Stimulated activated CD4-positive, alpha-beta T cell treated with anti-CD3 and anti-CD28 coated beads, Interleukin-12 subunit alpha, Interleukin-12 subunit beta, amount 100 ng/mL, for 4 hours (primary cell): Measurements from ENCODE around the gene CAD.

Experiments used
- DNase-seq: peaks from one replicate; pipeline ENCODE4 v3.0.0-alpha.2; 2020

Gene CAD

DNA sequence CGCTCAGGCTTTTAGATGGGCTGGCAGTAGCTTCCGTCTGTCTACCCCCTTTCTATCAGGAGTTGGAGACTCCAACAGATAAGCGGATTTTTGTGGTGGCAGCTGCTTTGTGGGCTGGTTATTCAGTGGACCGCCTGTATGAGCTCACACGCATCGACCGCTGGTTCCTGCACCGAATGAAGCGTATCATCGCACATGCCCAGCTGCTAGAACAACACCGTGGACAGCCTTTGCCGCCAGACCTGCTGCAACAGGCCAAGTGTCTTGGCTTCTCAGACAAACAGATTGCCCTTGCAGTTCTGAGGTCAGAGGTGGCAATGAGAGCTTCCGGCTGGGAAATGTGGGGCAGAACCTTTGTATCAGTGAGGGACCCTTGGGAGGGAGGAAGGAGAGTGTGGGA is 14.8 kb downstream of the CAD start:
- no peak for DNase-seq

DNA sequence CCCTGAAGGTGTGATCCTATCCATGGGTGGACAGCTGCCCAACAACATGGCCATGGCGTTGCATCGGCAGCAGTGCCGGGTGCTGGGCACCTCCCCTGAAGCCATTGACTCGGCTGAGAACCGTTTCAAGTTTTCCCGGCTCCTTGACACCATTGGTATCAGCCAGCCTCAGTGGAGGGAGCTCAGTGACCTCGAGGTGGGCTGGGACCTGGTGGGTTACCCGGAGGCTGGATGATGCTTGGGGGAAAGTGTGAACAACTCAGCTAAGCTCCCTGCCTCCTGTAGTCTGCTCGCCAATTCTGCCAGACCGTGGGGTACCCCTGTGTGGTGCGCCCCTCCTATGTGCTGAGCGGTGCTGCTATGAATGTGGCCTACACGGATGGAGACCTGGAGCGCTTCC is 16.2 kb downstream of the CAD start:
- DNase-seq: no peak

- no peak for DNase-seq
These were observed 19.0 kb downstream of the CAD start for GRCh38 chr2:27236136-27236535.

GRCh38 chr2:27236626-27237025 is 19.5 kb downstream of the CAD start:
- no peak for DNase-seq

- no peak for DNase-seq
These were observed 20.3 kb downstream of the CAD start for GRCh38 chr2:27237341-27237945.

GRCh38 chr2:27238976-27239375 is 21.8 kb downstream of the CAD start:
- DNase-seq: no peak

DNA sequence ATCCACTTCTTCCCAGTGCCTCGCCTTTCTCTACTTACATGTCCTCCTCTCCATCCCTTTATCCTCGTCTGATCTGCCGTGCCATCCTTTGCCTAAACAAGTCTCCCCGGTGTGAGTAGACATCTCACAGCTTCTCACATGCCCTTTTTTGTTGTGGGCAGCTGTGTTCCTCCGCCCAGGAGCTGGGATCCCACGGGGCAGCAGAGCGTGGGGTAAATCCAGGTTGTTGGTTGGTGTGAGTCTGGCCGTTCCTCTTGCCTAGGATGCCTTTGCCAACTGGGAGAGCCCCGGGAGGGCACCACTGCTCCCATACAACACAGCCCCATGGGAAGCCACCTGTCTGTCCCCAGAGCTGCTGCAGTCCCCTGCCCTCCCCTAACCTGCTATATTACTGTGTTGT is 23.2 kb downstream of the CAD start:
- no peak for DNase-seq

GRCh38 chr2:27241761-27242613 is 24.8 kb downstream of the CAD start:
- no peak for DNase-seq

GRCh38 chr2:27242614-27242951 is 25.4 kb downstream of the CAD start:
- DNase-seq: no peak

GRCh38 chr2:27243391-27244130 is 26.4 kb downstream of the CAD start:
- no peak for DNase-seq

DNA sequence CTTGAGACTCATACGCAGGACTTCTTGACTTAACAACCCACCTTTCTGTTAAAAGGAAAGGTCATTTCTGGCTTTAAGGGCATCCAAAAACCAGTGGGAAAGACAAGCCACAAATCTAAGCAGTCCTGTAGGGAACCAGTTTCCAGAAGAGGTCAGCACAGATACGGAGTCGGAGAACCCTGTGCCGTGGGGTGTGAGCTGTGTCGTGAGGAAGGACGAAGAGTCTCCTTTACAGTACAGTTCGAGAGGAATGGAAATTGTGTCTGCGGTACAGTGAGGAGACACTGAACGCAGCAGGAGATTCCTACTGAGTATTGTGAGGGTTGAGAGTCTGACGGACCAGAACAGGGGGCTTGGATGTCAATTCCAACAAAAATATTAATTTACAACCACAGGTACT is 27.9 kb downstream of the CAD start:
- DNase-seq: no peak

GRCh38 chr2:27245626-27246025 is 28.5 kb downstream of the CAD start:
- DNase-seq: no peak

DNA sequence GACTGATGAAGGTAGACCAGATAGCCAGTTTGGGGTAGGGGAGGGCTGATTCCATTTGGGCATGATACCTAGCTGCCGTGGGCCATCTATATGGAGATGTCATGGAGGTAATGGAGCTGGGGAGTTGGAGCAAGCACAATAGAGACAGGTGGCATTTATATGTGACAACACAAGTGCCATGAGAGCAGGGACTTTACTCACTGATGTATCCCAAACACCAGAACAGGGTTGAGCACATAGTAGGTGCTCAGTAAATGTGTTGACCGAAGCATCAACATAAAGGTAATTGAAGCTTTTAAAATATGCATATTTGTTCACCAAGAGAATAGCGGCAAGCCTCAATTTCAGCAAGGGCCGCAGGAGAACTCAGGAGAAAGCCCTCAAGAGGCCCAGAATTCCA is 30.7 kb downstream of the CAD start:
- no peak for DNase-seq

DNA sequence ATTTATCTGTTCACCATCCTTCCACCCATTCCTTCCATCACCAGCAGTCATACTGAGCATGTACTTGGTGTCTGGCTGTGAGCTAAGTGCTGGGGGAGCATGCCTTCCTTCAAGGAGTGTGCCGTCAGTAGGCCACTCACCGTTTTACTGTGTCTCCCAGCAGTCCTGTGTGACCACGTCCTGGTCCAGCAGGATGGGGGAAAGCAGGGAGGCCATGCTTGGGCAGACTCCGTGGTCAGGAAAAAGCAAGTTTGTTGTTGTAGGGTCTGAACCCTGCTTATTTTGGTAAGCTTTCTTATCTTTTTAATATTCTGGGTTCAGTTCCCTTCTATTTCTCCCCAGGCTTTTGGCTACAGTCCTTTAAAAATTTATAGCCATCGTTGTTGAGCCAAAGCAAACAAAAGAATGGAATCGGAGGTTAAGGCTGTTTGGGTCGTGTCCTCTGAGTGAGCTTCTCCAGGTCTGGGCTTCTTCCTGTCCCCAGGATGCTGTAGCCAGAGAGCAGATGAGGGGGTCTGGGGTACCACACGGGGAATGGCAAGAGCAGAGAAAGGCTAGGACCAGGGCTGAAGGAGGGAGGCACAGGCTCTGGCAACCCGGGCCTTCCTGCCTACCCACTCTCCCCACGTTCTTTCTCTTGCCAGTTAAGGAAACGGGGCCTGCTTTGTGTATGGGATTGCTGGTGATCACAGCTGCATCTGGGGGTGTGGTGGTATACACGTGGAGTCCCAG is 32.2 kb downstream of the CAD start:
- no peak for DNase-seq

DNA sequence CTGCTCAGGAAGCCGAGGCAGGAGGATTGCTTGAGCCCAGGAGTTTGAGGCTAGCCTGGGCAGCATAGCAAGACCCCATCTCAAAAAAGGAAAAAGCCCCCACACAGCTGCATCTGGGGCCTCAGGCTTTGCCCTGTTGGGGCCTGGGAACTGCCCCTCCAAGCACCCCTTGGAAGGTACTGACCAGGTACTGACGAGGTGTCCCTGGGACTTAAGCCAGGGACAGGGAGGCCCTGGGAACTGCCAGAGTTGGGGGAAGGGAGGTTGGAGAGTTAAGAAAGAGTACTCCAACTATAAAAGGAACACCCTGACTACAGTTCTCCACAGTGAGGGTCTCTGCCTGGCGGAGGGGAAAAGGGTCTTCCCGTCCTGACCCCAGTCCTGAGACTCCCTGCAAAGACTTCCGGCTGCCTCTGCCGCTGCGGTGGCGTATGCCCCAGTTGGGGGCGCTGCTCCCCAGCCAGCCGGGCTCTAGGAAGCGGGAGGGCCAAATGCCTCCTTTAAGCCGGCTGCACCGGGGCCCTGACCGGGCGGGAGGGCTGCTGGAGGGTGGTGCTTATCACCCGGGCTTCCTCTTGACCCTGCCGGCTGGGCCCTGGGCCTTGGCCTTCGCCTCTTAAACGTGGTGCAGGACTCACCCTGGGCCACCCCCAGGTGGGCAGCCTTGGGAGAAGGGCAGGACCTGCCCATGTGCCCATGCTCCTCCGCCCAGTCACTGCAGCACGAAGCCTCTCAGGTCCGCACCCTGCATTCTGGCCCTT is 32.9 kb downstream of the CAD start:
- DNase-seq: peak; percentile 45

GRCh38 chr2:27250652-27251379 is 33.6 kb downstream of the CAD start:
- DNase-seq: no peak

GRCh38 chr2:27251766-27252165 is 34.6 kb downstream of the CAD start:
- no peak for DNase-seq

- no peak for DNase-seq
These were observed 38.0 kb downstream of the CAD start for GRCh38 chr2:27255187-27255586.

- DNase-seq: no peak
These were observed 38.5 kb downstream of the CAD start for GRCh38 chr2:27255660-27256059.

GRCh38 chr2:27256855-27257454 is 39.8 kb downstream of the CAD start:
- DNase-seq: no peak

DNA sequence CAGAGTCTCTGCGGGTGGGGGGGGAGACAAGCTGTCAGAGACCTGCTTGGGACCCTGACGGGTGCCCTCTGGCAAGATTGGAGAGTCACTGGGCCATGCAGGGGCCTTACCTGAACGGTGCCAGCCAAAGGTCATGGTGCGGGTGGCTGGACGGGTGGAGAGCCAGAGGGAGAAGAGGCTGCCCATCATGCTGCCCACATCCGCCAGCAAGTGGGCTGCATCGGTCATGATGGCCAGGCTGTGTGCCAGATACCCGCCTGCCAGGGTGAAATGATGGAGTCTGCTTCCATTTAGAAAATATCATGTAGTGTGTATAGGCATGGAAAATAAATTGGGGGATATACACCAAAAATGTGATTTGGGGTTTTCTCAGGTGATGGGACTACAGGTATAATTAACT is 40.9 kb downstream of the CAD start:
- DNase-seq: no peak
